H1 (cell line): Measurements from ENCODE around the gene CARD11. TPM values are rescaled to one million over a fixed set of nuclear protein-coding genes. Genes with fewer than 3 reads are reported as not detected.

ENCODE experiments used
- CTCF ChIA-PET: fragments of 300-600 bp; sonication (Branson Sonifier 250); formaldehyde crosslinking; loops from one replicate; lab custom pipeline; 2021; ENCODE audit not compliant: partially characterized antibody; lab: Charles Lee
- POLR2A ChIA-PET: fragments of 300-600 bp; sonication (Branson Sonifier 250); formaldehyde crosslinking; loops from one replicate; lab custom pipeline; 2021; ENCODE audit warnings: inconsistent platforms; ENCODE audit not compliant: partially characterized antibody; lab: Charles Lee
- DNase-seq, 2 experiments: peaks; one replicate each; pipeline versions ENCODE4 v3.0.0 to v3.0.0-alpha.2; 2010 to 2022; ENCODE audit warnings: low spot score in 2 of 2, low read depth in 1 of 2, mixed read lengths in 1 of 2
- FAIRE-seq: peaks from 2 replicates; lab custom pipeline; 2011; peaks lifted over from hg19 to GRCh38; lab: Jason Lieb, UNC
- H2AFZ ChIP-seq: 2 replicates; pipeline ENCODE4 v1.8.1; 2012; ENCODE audit warnings: low read length, inconsistent platforms
- H2AK5ac ChIP-seq: 2 replicates; pipeline ENCODE4 v1.6.1; 2013; ENCODE audit warnings: low read depth, low read length
- H2BK120ac ChIP-seq: replicated peaks from 2 replicates; pipeline ENCODE3; 2013; ENCODE audit warnings: low read depth, low read length, inconsistent platforms
- H2BK12ac ChIP-seq: 2 replicates; pipeline ENCODE4 v1.6.1; 2013; ENCODE audit warnings: low read depth, low read length
- H2BK15ac ChIP-seq: 2 replicates; pipeline ENCODE4 v1.6.1; 2013; ENCODE audit warnings: low read length
- H2BK20ac ChIP-seq: 2 replicates; pipeline ENCODE4 v1.6.1; 2013; ENCODE audit warnings: low read length
- H2BK5ac ChIP-seq: 2 replicates; pipeline ENCODE4 v1.6.1; 2013; ENCODE audit warnings: low read depth, low read length
- H3K14ac ChIP-seq: 2 replicates; pipeline ENCODE4 v1.6.1; 2013; ENCODE audit warnings: inconsistent platforms; ENCODE audit not compliant: insufficient read length
- H3K18ac ChIP-seq: 2 replicates; pipeline ENCODE4 v1.6.1; 2013; ENCODE audit warnings: low read length; ENCODE audit errors: extremely low read depth
- H3K23ac ChIP-seq: 2 replicates; pipeline ENCODE4 v1.6.1; 2013; ENCODE audit warnings: inconsistent platforms; ENCODE audit not compliant: insufficient read length
- H3K23me2 ChIP-seq: 2 replicates; pipeline ENCODE4 v1.6.1; 2013; ENCODE audit warnings: low read depth, low read length
- H3K27ac ChIP-seq: 2 replicates; pipeline ENCODE4 v1.6.1; 2011; ENCODE audit warnings: low read depth, low read length, inconsistent platforms
- H3K27me3 ChIP-seq, 4 experiments: replicated peaks in 1 of 4; 1 replicate in 1 of 4; 2 replicates in 3 of 4; pipeline versions ENCODE4 v1.6.1 to v1.8.1; 2011 to 2013; ENCODE audit warnings: low read length in 3 of 4, mild to moderate bottlenecking in 3 of 4, inconsistent platforms in 2 of 4, mixed read lengths in 2 of 4, moderate library complexity in 1 of 4; ENCODE audit not compliant: control insufficient read depth in 3 of 4, insufficient read depth in 3 of 4; ENCODE audit errors: extremely low read depth in 1 of 4
- H3K36me3 ChIP-seq, 4 experiments: 2 replicates each; pipeline versions ENCODE4 v1.6.1 to v1.8.1; 2011 to 2013; ENCODE audit warnings: mild to moderate bottlenecking in 4 of 4, low read length in 3 of 4, moderate library complexity in 2 of 4, control low read depth in 1 of 4, inconsistent platforms in 1 of 4; ENCODE audit not compliant: insufficient read depth in 4 of 4, control insufficient read depth in 2 of 4
- H3K4ac ChIP-seq: replicated peaks from 2 replicates; pipeline ENCODE3; 2013; ENCODE audit warnings: low read length, low read depth, mixed read lengths, inconsistent platforms; ENCODE audit not compliant: insufficient read length
- H3K4me1 ChIP-seq, 4 experiments: replicated peaks in 1 of 4; 1 replicate in 1 of 4; 2 replicates in 3 of 4; pipeline versions ENCODE4 v1.6.1 to v1.8.1; 2011 to 2013; ENCODE audit warnings: low read length in 3 of 4, inconsistent platforms in 2 of 4, mixed read lengths in 1 of 4; ENCODE audit not compliant: insufficient read depth in 4 of 4, control insufficient read depth in 3 of 4
- H3K4me2 ChIP-seq, 2 experiments: 2 replicates each; pipeline versions ENCODE4 v1.6.1 to v1.8.1; 2011 to 2013; ENCODE audit warnings: low read depth in 2 of 2, low read length in 2 of 2, control low read depth in 1 of 2, inconsistent platforms in 1 of 2, mild to moderate bottlenecking in 1 of 2; ENCODE audit not compliant: insufficient read depth in 1 of 2
- H3K4me3 ChIP-seq, 4 experiments: fragments of 200-600, 300-600 bp in 1 of 4; sonication (generic), shearing (Covaris generic), sonication (Bioruptor Twin) in 1 of 4; 2 replicates each; pipeline versions ENCODE4 v1.5.1 to v1.8.1; 2011 to 2016; ENCODE audit warnings: low read length in 4 of 4, low read depth in 3 of 4, control low read depth in 2 of 4, inconsistent platforms in 2 of 4, mild to moderate bottlenecking in 2 of 4, mixed read lengths in 1 of 4, moderate library complexity in 1 of 4; ENCODE audit not compliant: insufficient read depth in 2 of 4; ENCODE audit errors: extremely low read depth in 1 of 4
- H3K56ac ChIP-seq: replicated peaks from 2 replicates; pipeline ENCODE3; 2013; ENCODE audit warnings: low read depth, mild to moderate bottlenecking, mixed read lengths, low read length, inconsistent platforms; ENCODE audit not compliant: insufficient read length
- H3K79me1 ChIP-seq: 2 replicates; pipeline ENCODE4 v1.6.1; 2013; ENCODE audit warnings: low read depth, low read length, control low read depth
- H3K79me2 ChIP-seq, 2 experiments: 2 replicates each; pipeline versions ENCODE4 v1.6.1 to v1.8.1; 2012 to 2013; ENCODE audit warnings: low read length in 2 of 2, mild to moderate bottlenecking in 2 of 2, inconsistent platforms in 1 of 2; ENCODE audit not compliant: insufficient read depth in 2 of 2, control insufficient read depth in 1 of 2
- H3K9ac ChIP-seq, 4 experiments: replicated peaks in 1 of 4; 1 replicate in 1 of 4; 2 replicates in 3 of 4; pipeline versions ENCODE4 v1.6.1 to v1.8.1; 2011 to 2013; ENCODE audit warnings: low read depth in 3 of 4, low read length in 3 of 4, control low read depth in 2 of 4, mild to moderate bottlenecking in 2 of 4, moderate library complexity in 2 of 4, inconsistent platforms in 1 of 4; ENCODE audit errors: extremely low read depth in 1 of 4
- H3K9me3 ChIP-seq, 2 experiments: 2 replicates each; pipeline versions ENCODE4 v1.6.1 to v1.8.1; 2012 to 2013; ENCODE audit warnings: mild to moderate bottlenecking in 2 of 2, moderate library complexity in 2 of 2, control low read depth in 1 of 2, inconsistent platforms in 1 of 2, low read depth in 1 of 2, low read length in 1 of 2, mixed read lengths in 1 of 2; ENCODE audit not compliant: insufficient read depth in 2 of 2
- H4K20me1 ChIP-seq, 2 experiments: replicated peaks in 1 of 2; 2 replicates each; pipeline versions ENCODE3 to v1.8.1; 2011 to 2013; ENCODE audit warnings: inconsistent platforms in 2 of 2, low read length in 2 of 2, mild to moderate bottlenecking in 1 of 2; ENCODE audit not compliant: insufficient read depth in 2 of 2, control insufficient read depth in 1 of 2
- H4K5ac ChIP-seq: 2 replicates; pipeline ENCODE4 v1.6.1; 2013; ENCODE audit warnings: low read length, low read depth, mixed read lengths, inconsistent platforms; ENCODE audit not compliant: insufficient read length
- H4K8ac ChIP-seq: 2 replicates; pipeline ENCODE4 v1.8.0; 2013; ENCODE audit warnings: mild to moderate bottlenecking, moderate library complexity, low read length, inconsistent platforms; ENCODE audit not compliant: insufficient read depth; ENCODE audit errors: extremely low read depth
- H4K91ac ChIP-seq: replicated peaks from 2 replicates; pipeline ENCODE3; 2013; ENCODE audit warnings: low read length, mixed read lengths, inconsistent platforms; ENCODE audit not compliant: insufficient read length
- ASH2L ChIP-seq: fragments of 200-600, 300-600 bp; sonication (generic); IDR thresholded peaks from one replicate; pipeline ENCODE4 v1.7.1; 2017; ENCODE audit warnings: low read length
- ATF2 ChIP-seq: IDR thresholded peaks from 2 replicates; pipeline ENCODE4 v1.6.1; 2012; ENCODE audit warnings: low read length, inconsistent platforms
- ATF3 ChIP-seq: IDR thresholded peaks from 2 replicates; pipeline ENCODE4 v1.6.1; 2011; ENCODE audit warnings: low read depth, mild to moderate bottlenecking, low read length; ENCODE audit not compliant: insufficient read depth
- CHD1 ChIP-seq: IDR thresholded peaks from 2 replicates; pipeline ENCODE4 v1.6.1; 2012; ENCODE audit warnings: low read depth, low read length, improper control_type of control experiment
- GABPA ChIP-seq: IDR thresholded peaks from 2 replicates; pipeline ENCODE4 v1.6.1; 2011; ENCODE audit warnings: mild to moderate bottlenecking, low read length, moderate library complexity, borderline replicate concordance; ENCODE audit not compliant: insufficient read depth
- HDAC2 ChIP-seq, 2 experiments: fragments of 300-600 bp in 1 of 2; sonication (generic) in 1 of 2; IDR thresholded peaks; 2 replicates each; pipeline ENCODE4 v1.6.1; 2011 to 2012; ENCODE audit warnings: low read depth in 2 of 2, low read length in 2 of 2, mild to moderate bottlenecking in 2 of 2, moderate library complexity in 2 of 2, borderline replicate concordance in 1 of 2, inconsistent platforms in 1 of 2
- JUND ChIP-seq: IDR thresholded peaks from 2 replicates; pipeline ENCODE4 v1.6.1; 2011; ENCODE audit warnings: mild to moderate bottlenecking, improper control_type of control experiment, low read length
- RFX5 ChIP-seq: IDR thresholded peaks from 2 replicates; pipeline ENCODE4 v1.6.1; 2011; ENCODE audit warnings: low read depth, low read length, improper control_type of control experiment, borderline replicate concordance
- SIRT6 ChIP-seq: IDR thresholded peaks from one replicate; pipeline ENCODE4 v1.7.1; 2012; ENCODE audit warnings: low read length, inconsistent platforms
- SP1 ChIP-seq: IDR thresholded peaks from 2 replicates; pipeline ENCODE4 v1.6.1; 2011; ENCODE audit warnings: low read depth, low read length
- SRF ChIP-seq: IDR thresholded peaks from 2 replicates; pipeline ENCODE4 v1.6.1; 2011; ENCODE audit warnings: mild to moderate bottlenecking, low read depth, low read length, moderate library complexity
- SUZ12 ChIP-seq: fragments of 200-600 bp; sonication (generic); IDR thresholded peaks from 2 replicates; pipeline ENCODE4 v1.6.1; 2012; ENCODE audit warnings: mild to moderate bottlenecking, inconsistent platforms, low read length, moderate library complexity, mixed read lengths
- ZNF274 ChIP-seq: IDR thresholded peaks from 2 replicates; pipeline ENCODE4 v1.7.0; 2012; ENCODE audit warnings: low read length, borderline replicate concordance; ENCODE audit errors: extremely low read depth
- WGBS, 2 experiments: shearing (Covaris generic) in 1 of 2; methylation state at CpG; one replicate each; pipeline versions ENCODE4 v1.1.6 to v1.1.7; 2013 to 2015; ENCODE audit warnings: low lambda C conversion rate in 2 of 2, mixed read lengths in 2 of 2, inconsistent platforms in 1 of 2, low coverage in 1 of 2, missing lambda C conversion rate in 1 of 2; ENCODE audit not compliant: insufficient replicate concordance in 2 of 2, insufficient coverage in 1 of 2, insufficient read length in 1 of 2; ENCODE audit errors: extremely low coverage in 1 of 2, missing lambda C conversion rate in 1 of 2; 5-methylcytosine and 5-hydroxymethylcytosine counted together
- polyA plus RNA-seq, 7 experiments: library from polyadenylated mRNA; depleted of rRNA in 3 of 7; stranded (reverse) in 5 of 7; unstranded in 2 of 7; fragments of >200 nt in 5 of 7; fragments of 200-250 nt in 2 of 7; gene quantifications; 1 replicate in 5 of 7; 2 replicates in 1 of 7; 4 replicates in 1 of 7; pipeline versions ENCODE4 v1.2.1 to v1.2.3, GENCODE V29; 2011 to 2013; ENCODE audit warnings: missing spikeins in 2 of 7, mixed read lengths in 2 of 7
- total RNA-seq: library from RNA; stranded (reverse); fragmentation: NEBNext Ultra II Directional; extraction: Animal tissue kit (Norgen Biotek cat#: 25700); gene quantifications from 2 replicates; pipeline ENCODE4 v1.2.1, GENCODE V29; 2021

Gene CARD11
- total and polyA plus RNA-seq, 2 of the 8 experiments (the other 6 are each of a cell fraction or from before 2014, with no cell fraction given): 12.6 to 29.8 TPM

GRCh38 chr7:2948749-2949148 is 94.9 kb downstream of the CARD11 start:
- no peak overlapping the region for H4K91ac ChIP-seq
- ChIA-PET CTCF (no interaction called here), POLR2A (interaction anchor here (0.6 kb wide), 1 partner anchor 196 kb away, joined by 3 read pairs; no protein-coding TSS in a partner anchor)
- no peak for FAIRE-seq
- no peak overlapping the region for H2AK5ac ChIP-seq
- H3K4me3 ChIP-seq: no peak overlapping the region
- no peak overlapping the region for H4K8ac ChIP-seq
- no peak overlapping the region for H3K27ac ChIP-seq
- DNase-seq: no peak
- no peaks in the 10 kb centered on the region for H3K27me3 ChIP-seq
- 74% methylated on average over 2 of the region's 2 CpGs; no CpG with 5 or more reads in 1 of the 2 experiments for WGBS, 2 experiments
- no peaks in the 10 kb centered on the region for H4K20me1 ChIP-seq
- H3K79me2 ChIP-seq: no peaks in the 10 kb centered on the region
- H3K18ac ChIP-seq: no peak overlapping the region
- H3K23ac ChIP-seq: no peak overlapping the region
- no peak overlapping the region for H3K56ac ChIP-seq
- H2AFZ ChIP-seq: no peak overlapping the region
- peaks cover 0 to 18% of the 10 kb centered on the region in 2 experiments; a peak in 3 of 4 replicates for H3K9me3 ChIP-seq
- H3K14ac ChIP-seq: no peak overlapping the region
- no peaks in the 10 kb centered on the region for H3K23me2 ChIP-seq
- H2BK120ac ChIP-seq: no peak overlapping the region
- no peak overlapping the region for H2BK5ac ChIP-seq
- no peaks in the 10 kb centered on the region; a peak in 2 of 8 replicates for H3K36me3 ChIP-seq
- no peak overlapping the region for H3K9ac ChIP-seq
- no peak overlapping the region for H4K5ac ChIP-seq
- H3K4ac ChIP-seq: no peak overlapping the region
- no peak overlapping the region for H2BK15ac ChIP-seq
- H3K4me1 ChIP-seq: no peaks in the 10 kb centered on the region
- H3K79me1 ChIP-seq: no peaks in the 10 kb centered on the region
- H2BK12ac ChIP-seq: no peak overlapping the region
- no peak overlapping the region for H2BK20ac ChIP-seq
- H3K4me2 ChIP-seq: no peak overlapping the region
- TF ChIP-seq SP1: no peak
- TF ChIP-seq CHD1: no peak
- no peak for TF ChIP-seq SUZ12
- TF ChIP-seq SRF: no peak
- TF ChIP-seq ATF3: no peak
- TF ChIP-seq GABPA: no peak
- no peak for TF ChIP-seq ZNF274
- TF ChIP-seq ASH2L: no peak
- TF ChIP-seq JUND: no peak
- no peak for TF ChIP-seq HDAC2 (IDR thresholded peaks at IDR 0.05; ENCODE audit: borderline replicate concordance in 1 of 2, low read depth in 2 of 2, low read length in 2 of 2)
- no peak for TF ChIP-seq RFX5
- TF ChIP-seq ATF2: no peak
- TF ChIP-seq SIRT6: no peak
